ENCODE data around the gene PRR29. TPM values are rescaled to one million over a fixed set of nuclear protein-coding genes. Genes with fewer than 3 reads are reported as not detected.
A peak's percentile ranks its signal among the peaks of the same experiment; 100 is the strongest.
"Not testable (repeated sequence)": the region's sequence is repeated elsewhere in the genome, so short reads cannot be mapped to it uniquely, and the experiment has no call there.

PRR29 gene
- total and polyA plus RNA-seq, 4 donors, result 8.0 to 36.8 (median 9.1) TPM

DNA sequence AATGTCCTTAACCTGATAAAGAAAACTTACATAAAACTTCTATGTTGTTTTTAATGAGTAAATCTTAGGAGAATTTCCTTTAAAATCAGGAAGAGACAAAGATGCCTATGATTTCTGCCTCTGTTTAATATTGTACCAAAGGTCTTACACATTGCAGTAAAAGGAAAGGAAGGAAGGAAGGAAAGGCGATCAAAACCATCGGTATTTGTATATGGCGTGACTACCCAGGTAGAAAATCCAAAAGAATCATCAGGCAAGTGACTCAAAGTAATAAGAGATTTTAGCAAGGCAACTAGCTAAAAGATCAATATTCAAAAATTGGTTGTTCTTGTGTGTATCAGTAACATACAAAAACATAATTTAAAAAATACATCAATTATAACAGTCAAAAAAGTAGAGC, 18.8 kb downstream of the PRR29 start:
- H3K4me3 ChIP-seq, result no peak overlapping the region
- TF ChIP-seq, protein P1, sequence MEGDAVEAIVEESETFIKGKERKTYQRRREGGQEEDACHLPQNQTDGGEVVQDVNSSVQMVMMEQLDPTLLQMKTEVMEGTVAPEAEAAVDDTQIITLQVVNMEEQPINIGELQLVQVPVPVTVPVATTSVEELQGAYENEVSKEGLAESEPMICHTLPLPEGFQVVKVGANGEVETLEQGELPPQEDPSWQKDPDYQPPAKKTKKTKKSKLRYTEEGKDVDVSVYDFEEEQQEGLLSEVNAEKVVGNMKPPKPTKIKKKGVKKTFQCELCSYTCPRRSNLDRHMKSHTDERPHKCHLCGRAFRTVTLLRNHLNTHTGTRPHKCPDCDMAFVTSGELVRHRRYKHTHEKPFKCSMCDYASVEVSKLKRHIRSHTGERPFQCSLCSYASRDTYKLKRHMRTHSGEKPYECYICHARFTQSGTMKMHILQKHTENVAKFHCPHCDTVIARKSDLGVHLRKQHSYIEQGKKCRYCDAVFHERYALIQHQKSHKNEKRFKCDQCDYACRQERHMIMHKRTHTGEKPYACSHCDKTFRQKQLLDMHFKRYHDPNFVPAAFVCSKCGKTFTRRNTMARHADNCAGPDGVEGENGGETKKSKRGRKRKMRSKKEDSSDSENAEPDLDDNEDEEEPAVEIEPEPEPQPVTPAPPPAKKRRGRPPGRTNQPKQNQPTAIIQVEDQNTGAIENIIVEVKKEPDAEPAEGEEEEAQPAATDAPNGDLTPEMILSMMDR (IDR thresholded peaks at IDR 0.05; ENCODE audit: control extremely low read depth, extremely low read depth), result no peak
- no peaks in the 10 kb centered on the region for H3K27me3 ChIP-seq (ENCODE audit: control insufficient read depth in 3 of 3, insufficient read depth in 3 of 3, low read length in 2 of 3)
- WGBS, 2 donors, result 22 to 42% methylated on average over 3 of the region's 3 CpGs
- no peak for DNase-seq
- no peak overlapping the region for H3K9ac ChIP-seq (ENCODE audit: insufficient read depth in 1 of 2, low read length in 2 of 2)
- H3K9me3 ChIP-seq (ENCODE audit: control insufficient read depth in 4 of 4, insufficient read depth in 3 of 4, low read length in 3 of 4), result no peaks in the 10 kb centered on the region
- no peak overlapping the region for H3K27ac ChIP-seq (ENCODE audit: low read depth in 1 of 2, low read length in 1 of 2)
- peaks cover 0 to 7% (median 7%) of the 10 kb centered on the region in 5 donors for H3K4me1 ChIP-seq (ENCODE audit: control insufficient read depth in 5 of 5, insufficient read depth in 5 of 5, low read length in 5 of 5)
- no peaks in the 10 kb centered on the region for H3K36me3 ChIP-seq (ENCODE audit: control insufficient read depth in 4 of 4, insufficient read depth in 4 of 4, low read length in 4 of 4)
- no peak for ATAC-seq (ENCODE audit: insufficient read depth, low FRiP score)

DNA sequence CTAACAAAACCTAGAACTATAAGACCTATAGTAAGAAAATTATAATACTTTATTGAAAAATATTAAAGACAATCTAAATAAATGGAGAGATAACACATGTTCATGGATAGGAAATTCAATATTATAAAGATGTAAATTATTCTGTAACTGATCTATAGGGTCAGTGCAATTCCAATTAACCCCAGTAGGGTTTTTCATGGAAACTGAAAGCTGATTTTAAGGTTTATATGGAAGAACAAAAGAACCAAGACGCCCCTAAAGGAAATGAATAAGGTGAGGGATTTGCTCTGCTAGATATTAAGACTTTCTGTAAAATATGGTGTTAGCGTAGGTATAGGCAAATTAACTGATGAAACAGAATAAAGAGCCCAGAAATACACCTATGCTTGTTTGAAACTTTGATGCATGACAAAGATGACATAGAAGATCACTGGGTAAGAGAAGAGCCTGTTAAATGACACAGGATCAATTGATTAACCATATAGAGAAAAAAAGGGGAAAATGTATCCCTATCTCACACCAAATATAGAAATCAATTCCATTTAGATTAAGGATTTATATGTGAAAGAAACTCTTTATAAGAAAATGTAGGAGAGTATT, 19.3 kb downstream of the PRR29 start:
- no peak overlapping the region for H3K9ac ChIP-seq (ENCODE audit: insufficient read depth in 1 of 2, low read length in 2 of 2)

DNA sequence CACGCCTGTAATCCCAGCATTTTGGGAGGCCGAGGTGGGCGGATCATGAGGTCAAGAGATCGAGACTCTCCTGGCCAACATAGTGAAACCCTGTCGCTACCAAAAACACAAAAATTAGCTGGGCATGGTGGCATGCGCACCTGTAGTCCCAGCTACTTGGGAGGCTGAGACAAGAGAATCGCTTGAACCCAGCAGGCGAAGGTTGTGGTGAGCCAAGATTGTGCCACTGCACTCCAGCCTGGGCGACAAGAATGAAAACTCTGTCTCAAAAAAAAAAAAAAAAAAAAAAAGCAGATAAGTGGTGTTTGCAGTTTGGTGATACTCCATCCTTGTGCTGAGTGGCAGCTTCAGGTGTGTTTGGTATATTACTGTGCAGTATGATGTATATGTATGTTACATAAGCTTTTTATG, 21.4 kb downstream of the PRR29 start:
- not testable (repeated sequence) for H3K9ac ChIP-seq (ENCODE audit: insufficient read depth in 1 of 2, low read length in 2 of 2); H3K9me3 ChIP-seq (ENCODE audit: control insufficient read depth in 4 of 4, insufficient read depth in 3 of 4, low read length in 3 of 4); ATAC-seq (ENCODE audit: insufficient read depth, low FRiP score); DNase-seq; H3K36me3 ChIP-seq (ENCODE audit: control insufficient read depth in 4 of 4, insufficient read depth in 4 of 4, low read length in 4 of 4); H3K27me3 ChIP-seq (ENCODE audit: control insufficient read depth in 3 of 3, insufficient read depth in 3 of 3, low read length in 2 of 3)
- Histone ChIP-seq H3K27ac (ENCODE audit: low read depth in 1 of 2, low read length in 1 of 2) (peak overlapping the region in 1 of 2 donors; percentile 78), H3K4me3 (peak overlapping the region; percentile 23), H3K4me1 (ENCODE audit: control insufficient read depth in 5 of 5, insufficient read depth in 5 of 5, low read length in 5 of 5) (peaks cover 0 to 13% (median 7%) of the 10 kb centered on the region in 5 donors)
- 65 to 68% methylated on average over 9 of the region's 9 CpGs for WGBS, 2 donors

More for the DNA sequence above, 19.3 kb downstream of the PRR29 start:
- ATAC-seq (ENCODE audit: insufficient read depth, low FRiP score) (no peak), DNase-seq (no peak)
- TF ChIP-seq, protein P1 (IDR thresholded peaks at IDR 0.05; ENCODE audit: control extremely low read depth, extremely low read depth), result no peak
- no peaks in the 10 kb centered on the region for H3K27me3 ChIP-seq (ENCODE audit: control insufficient read depth in 3 of 3, insufficient read depth in 3 of 3, low read length in 2 of 3)
- H3K27ac ChIP-seq (ENCODE audit: low read depth in 1 of 2, low read length in 1 of 2), result no peak overlapping the region
- H3K36me3 ChIP-seq (ENCODE audit: control insufficient read depth in 4 of 4, insufficient read depth in 4 of 4, low read length in 4 of 4), result no peaks in the 10 kb centered on the region
- peaks cover 0 to 7% (median 7%) of the 10 kb centered on the region in 5 donors for H3K4me1 ChIP-seq (ENCODE audit: control insufficient read depth in 5 of 5, insufficient read depth in 5 of 5, low read length in 5 of 5)
- no peak overlapping the region for H3K4me3 ChIP-seq
- WGBS, 2 donors, result 79 to 80% methylated on average over 2 of the region's 2 CpGs
- H3K9me3 ChIP-seq (ENCODE audit: control insufficient read depth in 4 of 4, insufficient read depth in 3 of 4, low read length in 3 of 4), result no peaks in the 10 kb centered on the region

DNA sequence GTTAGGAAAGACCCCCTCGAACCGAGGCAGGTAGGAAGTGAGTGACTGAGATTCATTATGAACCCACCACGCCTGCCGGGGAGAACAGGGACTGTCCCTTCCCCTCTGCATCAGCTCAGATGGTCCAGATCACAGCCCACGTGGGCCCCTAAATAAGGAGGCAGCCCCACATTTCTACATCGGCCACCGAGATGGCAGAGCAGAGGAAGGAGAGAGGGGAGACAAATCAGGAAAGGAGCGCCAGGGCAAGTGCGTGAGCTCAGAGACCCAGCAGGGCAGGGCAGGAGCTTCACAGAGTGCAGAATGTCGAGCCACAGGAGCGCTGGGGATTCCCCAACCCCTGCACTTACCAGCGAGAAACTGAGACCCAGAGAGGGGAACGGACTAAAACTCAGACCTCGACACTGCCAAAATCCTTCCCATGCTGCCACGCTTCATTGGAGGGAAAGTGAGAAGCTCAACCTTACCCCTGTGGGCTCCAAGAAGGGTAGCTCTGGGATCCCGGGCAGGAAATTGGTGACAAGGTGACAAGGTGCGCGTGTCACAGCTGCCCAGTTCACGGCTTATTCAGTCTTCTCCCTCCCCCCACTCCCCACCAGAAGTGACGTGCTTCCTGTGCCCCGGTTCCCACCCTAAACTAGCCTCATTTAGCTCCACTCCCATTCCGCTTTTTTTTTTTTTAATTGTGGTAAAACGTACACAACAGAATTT, 22.1 kb downstream of the PRR29 start, which contains the start of gene ICAM2:
Gene ICAM2, minus strand, starts transcription at position 578 of the 711 bp plus-strand sequence. CDS start 13,942 bp downstream, outside the sequence.
- Histone ChIP-seq H3K27me3 (ENCODE audit: control insufficient read depth in 3 of 3, insufficient read depth in 3 of 3, low read length in 2 of 3) (no peaks in the 10 kb centered on the region), H3K36me3 (ENCODE audit: control insufficient read depth in 4 of 4, insufficient read depth in 4 of 4, low read length in 4 of 4) (no peaks in the 10 kb centered on the region), H3K27ac (ENCODE audit: low read depth in 1 of 2, low read length in 1 of 2) (peak within 1 kb of the TSS; percentile 58 to 80), H3K4me1 (ENCODE audit: control insufficient read depth in 5 of 5, insufficient read depth in 5 of 5, low read length in 5 of 5) (peaks cover 0 to 13% (median 7%) of the 10 kb centered on the region in 5 donors), H3K4me3 (peak within 1 kb of the TSS; percentile 23), H3K9me3 (ENCODE audit: control insufficient read depth in 4 of 4, insufficient read depth in 3 of 4, low read length in 3 of 4) (no peaks in the 10 kb centered on the region), H3K9ac (ENCODE audit: insufficient read depth in 1 of 2, low read length in 2 of 2) (peak within 1 kb of the TSS; percentile 33 to 59)
- peak in 2 of 3 donors; percentile 26 to 62 for DNase-seq
- peak; percentile 66 for ATAC-seq (ENCODE audit: insufficient read depth, low FRiP score)
- TF ChIP-seq, protein P1 (IDR thresholded peaks at IDR 0.05; ENCODE audit: control extremely low read depth, extremely low read depth), result no peak
- WGBS, 2 donors, result 3 to 14% methylated on average over 23 of the region's 23 CpGs
